Stimulated activated CD8-positive, alpha-beta memory T cell treated with anti-CD3 and anti-CD28 coated beads, Interleukin-2, amount 100 ng/mL, for 1 hour (primary cell): ENCODE results near the gene FOCAD.

Experiments
- DNase-seq, 2 donors: peaks; one replicate each; pipeline ENCODE4 v3.0.0-alpha.2; 2020; ENCODE audit warnings: low read depth in 2 of 2

Gene FOCAD

GRCh38 chr9:20788526-20789451, 104.7 kb downstream of the FOCAD start:
- DNase-seq: no peak

GRCh38 chr9:20790721-20791120, 106.7 kb downstream of the FOCAD start:
- no peak for DNase-seq

GRCh38 chr9:20791682-20792081, 107.6 kb downstream of the FOCAD start:
- no peak for DNase-seq

DNA sequence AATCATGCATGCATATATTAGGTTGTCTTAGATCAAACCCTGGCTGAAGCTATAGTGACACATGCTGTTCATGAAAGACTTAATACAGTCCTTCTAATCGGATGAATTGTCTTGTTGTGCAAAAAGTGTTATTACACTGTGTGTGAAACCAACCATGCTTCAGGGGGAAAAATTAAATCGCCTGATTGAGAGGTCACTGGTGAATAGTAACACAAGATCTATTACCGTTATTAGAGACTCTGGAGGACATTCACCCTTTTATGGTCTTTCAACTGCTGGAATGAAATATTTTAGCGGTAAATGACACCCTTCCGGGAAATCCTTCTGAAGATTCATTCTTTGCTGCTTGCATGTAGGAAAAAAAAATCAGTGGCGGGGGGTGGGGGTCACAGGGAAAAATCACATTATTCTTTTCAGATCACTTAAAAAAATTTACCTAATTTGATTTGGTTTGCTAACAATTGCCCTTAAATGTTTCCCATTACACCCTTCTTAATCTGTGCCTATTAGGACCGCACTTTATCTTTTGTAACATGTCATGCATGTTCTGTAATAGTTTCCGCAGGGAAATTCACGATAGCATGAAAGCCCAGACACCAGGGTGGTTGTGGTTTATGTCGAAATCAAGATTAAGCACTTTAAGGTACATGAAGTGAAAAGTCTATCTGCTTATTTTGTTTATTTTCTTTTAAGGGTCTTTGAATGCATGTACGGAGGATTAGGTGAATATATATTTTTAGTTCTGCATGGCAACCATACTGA, 120.6 kb downstream of the FOCAD start:
- no peak for DNase-seq

DNA sequence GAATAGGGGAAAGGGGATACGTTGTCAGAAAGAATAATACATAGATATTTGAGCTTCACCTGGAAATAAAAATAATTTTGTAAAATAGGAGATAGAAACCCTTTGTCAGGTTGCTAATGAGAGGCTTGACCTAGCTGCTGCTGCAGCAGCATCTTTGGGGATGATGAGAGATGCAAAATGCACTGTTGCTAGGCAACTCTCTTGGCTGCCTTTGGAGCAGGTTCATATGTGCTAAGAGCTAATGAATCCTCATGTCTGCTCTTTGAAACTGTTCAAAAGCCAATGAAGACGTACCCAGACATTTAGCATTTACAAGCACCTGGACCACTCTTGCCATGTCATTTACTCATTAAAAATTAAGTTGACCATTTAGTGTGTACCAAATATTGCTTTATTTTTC, 121.7 kb downstream of the FOCAD start:
- DNase-seq: no peak

DNA sequence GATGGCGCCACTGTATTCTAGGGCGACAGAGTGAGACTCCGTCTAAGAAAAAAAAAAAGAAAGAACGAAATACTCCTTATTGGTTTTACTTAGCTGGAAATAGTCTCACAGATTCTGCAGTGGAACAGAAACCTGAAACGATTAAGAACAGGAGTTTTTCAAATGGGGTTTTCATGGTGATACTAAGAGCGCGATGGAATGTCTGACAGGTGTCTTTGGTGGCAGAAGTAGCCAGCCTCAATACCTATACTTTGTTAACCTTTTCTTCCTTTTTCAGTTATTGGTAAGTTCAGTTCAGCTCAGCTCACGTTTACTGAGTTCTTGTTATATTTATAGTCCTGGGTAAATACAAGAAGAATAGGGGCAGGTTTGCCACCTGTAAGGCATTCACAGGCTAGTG, 123.9 kb downstream of the FOCAD start:
- DNase-seq: no peak

DNA sequence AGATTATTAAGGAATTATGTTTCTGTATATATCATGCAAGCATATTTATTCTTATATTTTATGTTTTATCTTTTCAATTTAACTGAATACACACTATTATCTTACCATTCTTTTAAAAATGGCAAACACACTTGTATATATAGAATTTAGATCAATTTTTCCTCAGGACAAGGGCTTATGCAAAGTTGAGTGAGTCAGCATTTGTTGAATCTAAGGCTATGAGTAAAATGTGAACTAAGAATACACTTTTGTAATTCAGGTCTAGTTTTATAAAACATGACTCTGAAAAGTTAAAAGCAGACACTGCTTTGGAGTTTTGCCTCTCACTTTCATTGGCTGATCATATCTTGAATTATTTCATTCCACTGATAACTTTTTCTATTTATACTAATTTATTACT, 127.8 kb downstream of the FOCAD start:
- no peak for DNase-seq

GRCh38 chr9:20815923-20816703, 132.1 kb downstream of the FOCAD start:
- no peak for DNase-seq

DNA sequence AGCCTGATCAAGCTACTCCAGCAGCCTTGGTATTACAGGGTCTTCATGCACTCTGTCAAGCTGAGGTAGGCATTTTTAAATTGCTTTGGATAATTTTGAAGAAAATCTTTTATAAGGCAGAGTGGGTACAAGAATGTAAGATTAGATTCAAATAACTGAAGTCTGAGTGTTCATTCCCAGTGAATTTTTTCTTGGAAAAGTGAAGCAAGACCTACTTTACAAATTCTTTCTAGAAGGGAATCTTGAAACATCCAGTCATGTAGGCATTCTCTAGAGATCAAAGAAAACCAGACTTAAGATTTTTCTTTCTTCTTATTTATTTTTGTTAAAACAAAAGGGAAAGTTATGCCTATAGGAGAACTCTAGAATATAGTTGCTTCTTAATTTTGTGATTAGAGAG, 139.0 kb downstream of the FOCAD start:
- DNase-seq: no peak

DNA sequence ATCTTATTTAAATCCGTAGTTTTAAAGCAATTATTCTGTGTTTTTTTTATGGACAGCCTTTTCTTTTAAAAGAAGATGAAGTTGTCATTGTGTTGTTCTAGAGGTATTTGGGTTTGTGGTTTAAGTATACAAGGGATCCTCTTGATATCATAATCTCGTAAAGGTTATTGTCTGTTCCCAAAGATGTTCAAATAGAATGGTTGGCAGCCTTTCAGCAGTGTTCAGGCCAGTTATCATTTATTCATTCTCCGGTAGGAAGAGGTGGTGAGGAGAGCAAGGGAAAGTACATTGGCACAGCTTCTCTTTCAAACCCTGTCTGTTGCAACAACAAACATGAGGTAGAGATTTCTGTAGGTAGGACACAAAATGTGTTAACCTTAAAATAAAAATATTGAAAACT, 147.0 kb downstream of the FOCAD start:
- no peak for DNase-seq

GRCh38 chr9:20832775-20833174, 148.7 kb downstream of the FOCAD start:
- DNase-seq: no peak

- DNase-seq: no peak
These were observed 151.6 kb downstream of the FOCAD start for GRCh38 chr9:20835377-20836286.

DNA sequence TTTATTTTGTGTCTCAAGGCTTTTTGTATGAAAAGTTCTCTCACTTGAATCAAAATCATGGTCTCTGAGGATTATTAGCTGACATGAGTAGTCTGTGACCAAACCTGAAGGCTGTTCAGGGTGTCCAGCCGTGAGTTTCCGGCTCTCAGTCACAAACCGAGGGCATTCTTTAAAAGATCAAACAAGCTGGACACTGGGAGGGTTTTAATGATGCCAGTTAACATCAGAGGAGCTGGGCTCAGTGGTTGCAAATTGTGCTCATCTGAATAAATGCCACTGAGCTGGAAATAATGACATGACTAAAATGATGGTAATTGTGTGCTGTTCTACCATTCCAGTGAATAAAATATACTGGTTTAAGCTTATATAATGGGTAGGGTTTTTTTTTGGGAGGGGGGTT, 153.1 kb downstream of the FOCAD start:
- no peak for DNase-seq

DNA sequence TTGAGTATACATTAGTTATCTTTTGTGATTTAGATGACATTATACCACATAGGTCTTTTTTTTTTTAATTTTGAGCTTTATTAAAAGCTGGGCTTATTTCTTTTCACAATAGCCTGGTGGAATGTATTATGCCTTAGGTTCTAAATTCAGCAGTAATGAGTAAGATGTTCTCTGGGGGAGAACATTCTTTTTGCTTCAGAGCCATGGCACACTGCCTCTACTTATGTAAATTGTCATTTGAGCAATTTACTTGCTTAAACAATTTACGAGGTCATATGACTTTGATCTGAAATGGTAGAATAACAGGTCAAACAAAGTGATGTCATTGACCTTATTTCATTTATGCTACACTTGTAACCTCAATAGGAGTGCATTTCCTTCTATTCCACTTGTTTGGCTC, 154.2 kb downstream of the FOCAD start:
- DNase-seq: no peak

DNA sequence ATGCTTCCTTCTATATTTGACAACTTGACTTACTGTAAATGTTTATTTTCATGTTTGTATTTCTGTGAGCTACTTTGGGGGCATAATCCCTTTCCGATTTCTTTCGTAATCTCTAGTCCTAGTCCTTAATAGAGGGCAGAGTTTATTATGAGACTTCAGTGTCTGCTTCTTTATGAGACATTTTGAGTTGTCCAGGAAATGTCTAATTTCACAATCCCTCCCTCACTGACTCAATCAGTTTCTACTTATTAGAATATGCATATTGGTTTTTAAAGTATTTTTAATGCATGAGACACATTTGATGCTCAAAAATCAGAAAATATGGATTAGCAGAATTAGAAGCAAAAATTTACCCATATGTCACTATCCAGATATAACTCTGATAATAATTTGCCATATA, 160.9 kb downstream of the FOCAD start:
- DNase-seq: no peak

GRCh38 chr9:20848490-20848889, 164.4 kb downstream of the FOCAD start:
- no peak for DNase-seq

DNA sequence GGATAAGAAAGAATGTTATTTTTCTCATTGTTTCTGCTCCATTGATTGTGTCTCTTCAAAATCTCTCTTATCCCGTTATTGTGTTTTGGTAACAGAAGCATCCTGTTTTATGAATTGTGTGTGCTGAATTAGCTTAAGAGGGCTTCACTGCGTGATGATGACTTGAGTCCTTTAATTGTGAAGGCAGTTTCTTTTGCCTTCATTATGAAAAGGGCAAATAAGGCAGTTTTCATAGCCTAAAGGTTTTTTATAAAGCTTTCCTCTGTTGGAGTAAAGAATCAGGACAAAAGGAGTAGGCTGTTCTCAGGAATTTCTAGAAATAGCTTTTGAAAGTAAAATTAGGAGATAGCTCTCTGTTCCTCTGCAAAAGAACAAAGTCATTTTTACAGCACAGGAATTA, 169.8 kb downstream of the FOCAD start:
- DNase-seq: no peak

- DNase-seq: no peak
These were observed 170.4 kb downstream of the FOCAD start for GRCh38 chr9:20854444-20854843.

DNA sequence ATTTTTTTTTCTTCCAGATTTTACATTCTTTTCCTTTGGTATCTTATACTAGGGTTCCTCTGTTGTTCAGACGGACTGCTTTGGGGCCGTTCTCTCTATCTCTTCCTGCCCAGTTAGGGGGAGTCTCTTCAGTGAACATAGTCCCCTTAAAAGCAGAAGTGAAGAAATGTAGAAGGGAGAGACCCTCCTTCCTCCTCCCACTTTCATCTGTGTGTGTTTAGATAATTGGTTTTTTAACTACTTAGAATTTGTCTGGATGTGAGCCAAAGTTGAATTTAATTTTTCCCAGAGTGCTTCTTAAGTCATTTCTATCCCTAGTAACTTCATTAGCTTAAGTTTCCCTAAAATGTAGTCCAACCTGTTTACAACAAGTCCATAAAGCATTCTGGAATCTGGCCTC, 179.9 kb downstream of the FOCAD start:
- DNase-seq: no peak

- DNase-seq: no peak
These were observed 181.3 kb downstream of the FOCAD start for GRCh38 chr9:20865347-20865746.

GRCh38 chr9:20870115-20870514, 186.1 kb downstream of the FOCAD start:
- DNase-seq: no peak
